Activated CD8-positive, alpha-beta memory T cell treated with anti-CD3 and anti-CD28 coated beads for 24 hours (primary cell): ENCODE measurements around the gene EIF2S2.
"Not testable (repeated sequence)": the region's sequence is repeated elsewhere in the genome, so short reads cannot be mapped to it uniquely, and the experiment has no call there.

Source experiments
- DNase-seq: peaks from one replicate; pipeline ENCODE4 v3.0.0-alpha.2; 2020

The EIF2S2 gene, protein sequence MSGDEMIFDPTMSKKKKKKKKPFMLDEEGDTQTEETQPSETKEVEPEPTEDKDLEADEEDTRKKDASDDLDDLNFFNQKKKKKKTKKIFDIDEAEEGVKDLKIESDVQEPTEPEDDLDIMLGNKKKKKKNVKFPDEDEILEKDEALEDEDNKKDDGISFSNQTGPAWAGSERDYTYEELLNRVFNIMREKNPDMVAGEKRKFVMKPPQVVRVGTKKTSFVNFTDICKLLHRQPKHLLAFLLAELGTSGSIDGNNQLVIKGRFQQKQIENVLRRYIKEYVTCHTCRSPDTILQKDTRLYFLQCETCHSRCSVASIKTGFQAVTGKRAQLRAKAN

GRCh38 chr20:34111702-34112599, at the start of gene EIF2S2:
Gene EIF2S2 (minus strand): TSS chr20:34112243. CDS start chr20:34112110, 133 bp downstream.
- DNase-seq = peak; percentile 94

GRCh38 chr20:34157697-34158096, 45.7 kb upstream of the EIF2S2 start:
- DNase-seq = not testable (repeated sequence)

DNA sequence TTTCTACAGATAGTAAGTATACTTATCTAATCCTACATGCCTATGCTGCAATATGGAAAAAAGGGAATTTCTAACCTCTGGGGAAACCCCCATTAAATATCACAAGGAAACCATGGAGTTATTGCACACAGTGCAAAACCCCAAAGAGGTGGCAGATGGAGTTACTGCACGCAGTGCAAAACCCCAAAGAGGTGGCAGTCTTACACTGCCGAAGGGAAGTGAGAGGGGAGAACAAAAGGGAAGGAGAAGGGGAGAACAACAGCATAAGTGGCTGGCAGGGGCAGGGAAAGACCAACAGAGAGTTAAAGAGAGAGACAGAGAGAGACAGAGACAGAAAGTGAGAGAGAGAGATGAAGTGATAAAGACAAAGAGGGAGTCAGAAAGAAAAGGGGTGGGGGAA, 43.8 kb upstream of the EIF2S2 start:
- no peak for DNase-seq

- DNase-seq = not testable (repeated sequence)
Measured at GRCh38 chr20:34153169-34153568, 41.1 kb upstream of the EIF2S2 start.

DNA sequence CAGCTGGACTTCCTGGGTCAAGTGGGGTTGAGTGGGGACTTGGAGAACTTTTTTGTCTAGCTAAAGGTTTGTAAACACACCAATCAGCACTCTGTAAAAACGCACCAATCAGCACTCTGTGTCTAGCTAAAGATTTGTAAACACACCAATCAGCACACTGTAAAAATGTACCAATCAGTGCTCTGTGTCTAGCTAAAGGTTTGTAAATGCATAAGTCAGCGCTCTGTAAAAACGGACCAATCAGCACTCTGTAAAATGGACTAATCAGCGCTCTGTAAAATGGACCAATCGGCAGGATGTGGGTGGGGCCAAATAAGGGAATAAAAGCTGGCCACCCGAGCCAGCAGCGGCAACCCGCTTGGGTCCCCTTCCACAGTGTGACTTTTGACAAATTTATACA, 40.0 kb upstream of the EIF2S2 start:
- not testable (repeated sequence) for DNase-seq

DNA sequence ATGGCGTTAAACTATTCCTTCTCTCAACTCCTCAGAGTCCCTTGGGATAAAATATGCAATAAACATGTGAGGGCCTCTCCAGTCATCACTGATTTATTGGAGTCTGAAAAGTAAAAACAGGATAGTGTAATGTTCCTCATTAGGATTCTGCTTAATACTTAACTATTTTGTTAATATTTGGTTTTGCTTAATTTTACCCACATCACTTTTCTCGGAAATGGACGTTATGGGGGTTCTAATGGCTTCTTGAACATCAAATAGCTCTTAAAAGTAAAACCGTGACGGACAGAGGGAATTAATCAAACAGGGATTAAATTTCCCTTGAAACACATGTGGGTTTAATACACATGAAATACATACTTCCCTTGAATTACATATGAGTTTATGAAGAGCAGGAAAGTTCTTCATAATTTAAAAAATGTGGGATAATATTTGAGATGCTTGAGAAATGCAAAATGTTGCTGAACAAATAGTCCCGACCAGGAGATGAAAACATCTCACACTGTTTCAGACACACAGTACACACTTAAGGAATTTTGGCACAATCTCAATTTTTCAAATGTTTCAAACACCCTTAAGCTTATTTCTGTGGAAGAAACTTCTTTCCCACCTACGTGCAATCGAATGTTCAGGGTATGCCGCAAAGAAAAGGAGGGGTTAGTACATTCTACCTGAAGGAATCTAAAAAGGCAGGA, 38.4 kb upstream of the EIF2S2 start:
- DNase-seq = no peak

GRCh38 chr20:34145280-34145819, 33.3 kb upstream of the EIF2S2 start:
- DNase-seq = no peak

GRCh38 chr20:34143951-34144350, 31.9 kb upstream of the EIF2S2 start:
- no peak for DNase-seq

DNA sequence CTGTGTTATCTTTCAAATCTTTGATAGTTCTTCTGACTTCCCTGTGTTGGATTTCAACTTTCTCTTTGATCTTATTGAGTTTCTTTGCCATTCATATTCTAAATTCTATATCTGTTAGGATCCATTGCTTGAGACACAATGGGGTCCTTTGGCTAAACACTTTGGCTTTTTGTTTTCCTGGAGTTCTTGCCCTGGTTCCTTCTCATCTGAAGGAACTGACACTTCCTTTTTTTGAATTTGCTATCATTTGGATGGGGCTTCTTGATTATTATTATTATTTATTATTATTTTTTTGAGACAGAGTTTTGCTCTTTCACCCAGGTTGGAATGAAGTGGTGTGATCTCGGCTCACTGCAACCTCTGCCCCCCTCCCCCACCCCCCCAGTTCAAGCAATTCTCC, 30.1 kb upstream of the EIF2S2 start:
- DNase-seq = no peak

GRCh38 chr20:34141293-34141692, 29.2 kb upstream of the EIF2S2 start:
- no peak for DNase-seq

GRCh38 chr20:34135525-34136275, 23.7 kb upstream of the EIF2S2 start:
- not testable (repeated sequence) for DNase-seq

- not testable (repeated sequence) for DNase-seq
Measured at GRCh38 chr20:34133365-34133860, 21.4 kb upstream of the EIF2S2 start.

- not testable (repeated sequence) for DNase-seq
Measured at GRCh38 chr20:34132943-34133342, 20.9 kb upstream of the EIF2S2 start.

DNA sequence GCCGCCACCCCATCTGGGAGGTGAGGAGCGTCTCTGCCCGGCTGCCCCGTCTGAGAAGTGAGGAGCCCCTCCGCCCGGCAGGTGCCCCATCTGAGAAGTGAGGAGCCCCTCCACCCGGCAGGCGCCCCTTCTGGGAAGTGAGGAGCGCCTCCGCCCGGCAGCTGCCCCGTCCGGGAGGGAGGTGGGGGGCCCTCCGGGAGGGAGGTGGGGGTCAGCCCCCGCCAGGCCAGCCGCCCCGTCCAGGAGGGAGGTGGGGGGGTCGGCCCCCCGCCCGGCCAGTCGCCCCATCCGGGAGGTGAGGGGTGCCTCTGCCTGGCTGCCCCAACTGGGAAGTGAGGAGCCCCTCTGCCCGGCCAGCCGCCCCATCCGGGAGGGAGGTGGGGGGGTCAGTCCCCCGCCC, 20.4 kb upstream of the EIF2S2 start:
- not testable (repeated sequence) for DNase-seq

- DNase-seq = no peak
Measured at GRCh38 chr20:34131491-34131890, 19.4 kb upstream of the EIF2S2 start.

- DNase-seq = peak; percentile 81
Measured at GRCh38 chr20:34129518-34130162, 17.6 kb upstream of the EIF2S2 start.

DNA sequence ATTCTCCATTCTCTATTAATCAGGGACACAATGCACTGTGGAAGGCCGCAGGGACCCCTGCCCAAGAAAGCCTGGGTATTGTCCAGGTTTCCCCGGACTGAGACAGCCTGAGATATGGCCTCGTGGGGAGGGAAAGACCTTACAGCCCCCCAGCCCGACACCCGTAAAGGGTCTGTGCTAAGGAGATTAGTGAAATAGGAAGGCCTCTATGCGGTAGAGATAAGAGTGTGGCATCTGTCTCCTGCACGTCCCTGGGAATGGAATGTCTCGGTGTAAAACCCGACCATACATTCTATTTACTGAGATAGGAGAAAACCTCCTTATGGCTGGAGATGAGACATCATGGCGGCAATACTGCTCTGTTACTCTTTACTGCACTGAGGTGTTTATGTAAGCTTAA, 15.7 kb upstream of the EIF2S2 start:
- DNase-seq = no peak

- no peak for DNase-seq
Measured at GRCh38 chr20:34124469-34125249, 12.6 kb upstream of the EIF2S2 start.

- no peak for DNase-seq
Measured at GRCh38 chr20:34123309-34123708, 11.3 kb upstream of the EIF2S2 start.

GRCh38 chr20:34122274-34122980, 10.4 kb upstream of the EIF2S2 start:
- no peak for DNase-seq
